H9 (cell line): ENCODE results near the gene KLK13. TPM values are rescaled to one million over a fixed set of nuclear protein-coding genes. Genes with fewer than 3 reads are reported as not detected.

Experiments used
- DNase-seq: peaks from one replicate; pipeline ENCODE4 v3.0.0-alpha.2; 2017
- H2AFZ ChIP-seq: one replicate; pipeline ENCODE4 v1.6.1; 2013; ENCODE audit warnings: mild to moderate bottlenecking, low read length, control low read depth, moderate library complexity
- H2AK5ac ChIP-seq: 2 replicates; pipeline ENCODE4 v1.6.1; 2013; ENCODE audit warnings: low read length, control low read depth, mixed read lengths; ENCODE audit not compliant: insufficient read length
- H2BK120ac ChIP-seq: one replicate; pipeline ENCODE4 v1.6.1; 2013; ENCODE audit warnings: low read depth, mild to moderate bottlenecking, low read length, control low read depth, inconsistent platforms; ENCODE audit not compliant: poor library complexity, severe bottlenecking
- H2BK12ac ChIP-seq: 2 replicates; pipeline ENCODE4 v1.6.1; 2013; ENCODE audit warnings: low read length, control low read depth, mixed read lengths, low read depth; ENCODE audit not compliant: insufficient read length
- H2BK15ac ChIP-seq: 2 replicates; pipeline ENCODE4 v1.6.1; 2013; ENCODE audit warnings: low read depth, low read length, control low read depth
- H2BK20ac ChIP-seq: one replicate; pipeline ENCODE4 v1.6.1; 2013; ENCODE audit warnings: low read depth, mild to moderate bottlenecking, low read length, control low read depth, inconsistent platforms; ENCODE audit not compliant: poor library complexity, severe bottlenecking
- H2BK5ac ChIP-seq: 2 replicates; pipeline ENCODE4 v1.6.1; 2013; ENCODE audit warnings: low read length, control low read depth, mixed read lengths; ENCODE audit not compliant: insufficient read length
- H3K14ac ChIP-seq: 2 replicates; pipeline ENCODE4 v1.6.1; 2013; ENCODE audit warnings: low read length, control low read depth; ENCODE audit not compliant: insufficient read depth
- H3K18ac ChIP-seq: 2 replicates; pipeline ENCODE4 v1.6.1; 2013; ENCODE audit warnings: low read depth, mild to moderate bottlenecking, mixed read lengths, low read length, control low read depth; ENCODE audit not compliant: insufficient read length
- H3K23ac ChIP-seq: 2 replicates; pipeline ENCODE4 v1.6.1; 2013; ENCODE audit warnings: low read length, control low read depth, mixed read lengths, low read depth; ENCODE audit not compliant: insufficient read length
- H3K23me2 ChIP-seq: 2 replicates; pipeline ENCODE4 v1.6.1; 2013; ENCODE audit warnings: low read depth, mild to moderate bottlenecking, mixed read lengths, low read length, control low read depth; ENCODE audit not compliant: insufficient read length, poor library complexity, severe bottlenecking
- H3K27ac ChIP-seq: 2 replicates; pipeline ENCODE4 v1.5.1; 2013; ENCODE audit warnings: low read length, control low read depth, mixed read lengths, low read depth; ENCODE audit not compliant: insufficient read length
- H3K27me3 ChIP-seq: 2 replicates; pipeline ENCODE4 v1.6.1; 2013; ENCODE audit warnings: low read length, control low read depth, inconsistent platforms; ENCODE audit not compliant: insufficient read depth
- H3K4ac ChIP-seq: 2 replicates; pipeline ENCODE4 v1.6.1; 2013; ENCODE audit warnings: low read depth, mild to moderate bottlenecking, control low read depth, inconsistent platforms, low read length, moderate library complexity
- H3K4me1 ChIP-seq: 2 replicates; pipeline ENCODE4 v1.6.1; 2013; ENCODE audit warnings: low read length, control low read depth, inconsistent platforms; ENCODE audit not compliant: insufficient read depth
- H3K4me2 ChIP-seq: 2 replicates; pipeline ENCODE4 v1.6.1; 2013; ENCODE audit warnings: low read length, control low read depth, mixed read lengths; ENCODE audit not compliant: insufficient read length, insufficient read depth
- H3K56ac ChIP-seq: 2 replicates; pipeline ENCODE4 v1.6.1; 2013; ENCODE audit warnings: low read depth, mild to moderate bottlenecking, mixed read lengths, low read length, control low read depth; ENCODE audit not compliant: insufficient read length
- H3K79me1 ChIP-seq: 2 replicates; pipeline ENCODE4 v1.6.1; 2013; ENCODE audit warnings: low read depth, mild to moderate bottlenecking, moderate library complexity, low read length, control low read depth, inconsistent platforms; ENCODE audit not compliant: insufficient read depth, poor library complexity, severe bottlenecking
- H3K79me2 ChIP-seq: 2 replicates; pipeline ENCODE4 v1.6.1; 2013; ENCODE audit warnings: low read length, control low read depth, inconsistent platforms; ENCODE audit not compliant: insufficient read depth
- H3K9ac ChIP-seq: 2 replicates; pipeline ENCODE4 v1.6.1; 2013; ENCODE audit warnings: low read length, control low read depth, mixed read lengths; ENCODE audit not compliant: insufficient read length; ENCODE audit errors: extremely low read depth
- H3K9me3 ChIP-seq: one replicate; pipeline ENCODE4 v1.6.1; 2013; ENCODE audit warnings: low read depth, low read length, inconsistent platforms; ENCODE audit not compliant: control insufficient read depth
- H3T11ph ChIP-seq: one replicate; pipeline ENCODE4 v1.6.1; 2013; ENCODE audit warnings: mild to moderate bottlenecking, low read length, control low read depth, inconsistent platforms
- H4K20me1 ChIP-seq: one replicate; pipeline ENCODE4 v1.6.1; 2013; ENCODE audit not compliant: control insufficient read depth, insufficient read length, insufficient read depth
- H4K5ac ChIP-seq: 2 replicates; pipeline ENCODE4 v1.6.1; 2013; ENCODE audit warnings: low read depth, mild to moderate bottlenecking, mixed read lengths, low read length, control low read depth; ENCODE audit not compliant: insufficient read length
- H4K8ac ChIP-seq: replicated peaks from 2 replicates; pipeline ENCODE4 v1.6.1; 2013; ENCODE audit warnings: low read length, control low read depth, mixed read lengths, low read depth; ENCODE audit not compliant: insufficient read length
- H4K91ac ChIP-seq: 2 replicates; pipeline ENCODE4 v1.6.1; 2013; ENCODE audit warnings: low read depth, mild to moderate bottlenecking, moderate library complexity, mixed read lengths, low read length, control low read depth; ENCODE audit not compliant: insufficient read length
- H3K27ac Mint-ChIP-seq, 3 experiments: 2 replicates in 2 of 3; 3 replicates in 1 of 3; pipeline ENCODE4 v1.8.0; 2020 to 2021; ENCODE audit warnings: mixed read lengths in 3 of 3, mild to moderate bottlenecking in 1 of 3, moderate library complexity in 1 of 3
- H3K27me3 Mint-ChIP-seq: 2 replicates; pipeline ENCODE4 v1.8.0; 2021; ENCODE audit warnings: low read depth, mild to moderate bottlenecking, moderate library complexity, mixed read lengths
- H3K36me3 Mint-ChIP-seq, 3 experiments: 2 replicates in 2 of 3; 3 replicates in 1 of 3; pipeline ENCODE4 v1.8.0; 2020 to 2021; ENCODE audit warnings: low read depth in 3 of 3, mixed read lengths in 3 of 3; ENCODE audit not compliant: insufficient read depth in 1 of 3
- H3K4me1 Mint-ChIP-seq, 2 experiments: 2 replicates each; pipeline ENCODE4 v1.8.0; 2020; ENCODE audit warnings: mixed read lengths in 2 of 2
- H3K4me3 Mint-ChIP-seq, 2 experiments: 2 replicates in 1 of 2; 3 replicates in 1 of 2; pipeline ENCODE4 v1.8.0; 2020 to 2021; ENCODE audit warnings: mild to moderate bottlenecking in 2 of 2, mixed read lengths in 2 of 2, moderate library complexity in 1 of 2
- H3K9me3 Mint-ChIP-seq, 2 experiments: 2 replicates in 1 of 2; 3 replicates in 1 of 2; pipeline ENCODE4 v1.8.0; 2020; ENCODE audit warnings: mild to moderate bottlenecking in 2 of 2, mixed read lengths in 2 of 2, moderate library complexity in 1 of 2
- CTCF ChIP-seq: fragments of 200-600 bp; sonication (generic); conservative IDR thresholded peaks from 3 replicates; pipeline ENCODE4 v1.8.0; 2021; ENCODE audit warnings: antibody characterized with exemption, mild to moderate bottlenecking
- WGBS: extraction: QIAGEN DNeasy Blood & Tissue Kit; methylation state at CpG from one replicate; pipeline ENCODE4 v1.1.7; 2013; ENCODE audit warnings: missing lambda C conversion rate, low lambda C conversion rate, mixed read lengths; ENCODE audit not compliant: insufficient read length; ENCODE audit errors: extremely low coverage; 5-methylcytosine and 5-hydroxymethylcytosine counted together
- total RNA-seq: library from RNA; stranded (reverse); gene quantifications from 2 replicates; pipeline ENCODE4 v1.2.1, GENCODE V29; 2021

The KLK13 gene
- total RNA-seq, 1 experiment from 2014 or later, result 4.2 TPM

DNA sequence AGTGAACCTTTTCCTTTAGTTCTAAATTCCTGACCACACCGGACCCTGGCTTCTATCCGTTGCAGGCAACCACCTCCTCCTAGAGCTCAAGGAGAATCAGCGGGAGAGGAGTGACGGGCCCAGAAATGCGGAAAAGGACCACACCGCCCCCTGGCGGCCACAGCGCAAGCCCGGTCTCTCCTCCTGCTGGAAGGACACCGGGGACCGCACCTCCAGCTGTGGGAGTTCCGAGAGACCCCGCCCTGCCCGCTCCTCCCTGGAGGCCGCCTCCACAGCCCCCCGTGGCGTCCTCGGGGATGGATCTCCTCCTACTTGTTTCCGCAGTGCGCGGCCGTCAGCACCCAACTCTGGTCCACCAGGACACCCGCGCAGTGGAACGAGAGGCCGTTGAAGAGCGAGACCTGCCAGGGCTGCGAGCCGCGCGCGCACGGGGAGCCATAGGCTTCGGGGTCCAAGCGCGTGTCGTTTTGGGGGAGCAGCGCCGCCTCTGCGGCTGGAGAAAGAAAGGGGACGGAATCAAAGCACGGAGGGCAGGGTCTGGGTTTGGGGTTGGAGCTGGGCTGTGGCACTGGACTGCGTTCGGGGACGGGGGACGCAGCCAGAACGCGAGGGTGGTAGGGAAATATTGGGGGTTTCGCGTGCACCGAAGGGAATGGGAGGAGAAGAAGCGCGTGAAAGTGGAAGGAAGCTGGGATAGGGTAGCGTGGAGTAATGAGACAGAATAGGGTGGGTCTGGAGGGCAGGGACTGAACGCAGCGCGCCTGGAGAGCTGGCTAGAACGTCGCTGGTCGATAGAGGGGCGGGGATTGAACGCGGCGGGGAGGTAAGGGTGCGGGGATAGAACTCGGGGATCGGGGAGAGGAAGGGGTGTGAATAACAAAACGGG lies 47.9 kb downstream of the KLK13 start:
- Histone ChIP-seq H3K79me1 (no peaks in the 10 kb centered on the region), H2BK12ac (no peak overlapping the region), H3K14ac (0 out of 2 replicates have a peak overlapping the region, but pooled peaks have one; percentile 8), H2BK15ac (no peak overlapping the region), H2AFZ (no peak overlapping the region), H3K9ac (peak overlapping the region; percentile 10), H3K23me2 (peaks cover 16% of the 10 kb centered on the region), H4K8ac (no peak overlapping the region), H3K9me3 (no peaks in the 10 kb centered on the region), H4K5ac (no peak overlapping the region), H3K4ac (no peak overlapping the region), H3K4me1 (no peaks in the 10 kb centered on the region), H3K27me3 (no peaks in the 10 kb centered on the region; the same call in 1 of the 2 replicates), H3K79me2 (no peaks in the 10 kb centered on the region), H3K4me2 (peak overlapping the region; percentile 72), H2BK20ac (no peak overlapping the region), H3T11ph (no peak overlapping the region), H3K56ac (no peak overlapping the region), H3K18ac (peak overlapping the region; percentile 54), H4K20me1 (no peaks in the 10 kb centered on the region), H3K27ac (no peak overlapping the region), H2BK5ac (no peak overlapping the region), H4K91ac (no peak overlapping the region), H2BK120ac (no peak overlapping the region), H2AK5ac (no peak overlapping the region), H3K23ac (no peak overlapping the region)
- no CpG with 5 or more reads among the region's 68 CpGs for WGBS
- Mint-ChIP-seq H3K27me3 (peaks cover 71% of the 10 kb centered on the region), H3K4me1 (peaks cover 12 to 25% of the 10 kb centered on the region in 2 experiments), H3K27ac (no peak overlapping the region), H3K9me3 (peaks cover 0 to 13% of the 10 kb centered on the region in 2 experiments; a peak in 4 of 5 replicates), H3K36me3 (peaks cover 0 to 2% (median 0%) of the 10 kb centered on the region in 3 experiments; a peak in 2 of 7 replicates), H3K4me3 (peak overlapping the region; percentile 74 to 89)
- peak; percentile 94 for DNase-seq
- TF ChIP-seq CTCF, result peak; percentile 97
